A673 (cell line): ENCODE measurements around the gene LRRN2. TPM values are rescaled to one million over a fixed set of nuclear protein-coding genes. Genes with fewer than 3 reads are reported as not detected.

ENCODE experiments used
- BruUV-seq: library from RNA; stranded (reverse); fragments of 400-500 nt; replicated peaks from 2 replicates; lab custom pipeline; 2021; lab: Mats Ljungman, UMichigan
- CTCF ChIA-PET: fragments of 300-600 bp; sonication (Branson Sonifier 250); formaldehyde crosslinking; loops from one replicate; lab custom pipeline; 2022; ENCODE audit warnings: antibody characterized with exemption; lab: Charles Lee
- POLR2A ChIA-PET: fragments of 300-600 bp; sonication (Branson Sonifier 250); formaldehyde crosslinking; loops from one replicate; lab custom pipeline; 2022; ENCODE audit warnings: antibody characterized with exemption; ENCODE audit not compliant: low non-redundant PET; lab: Charles Lee
- DNase-seq: peaks from one replicate; pipeline ENCODE4 v3.0.0-alpha.2; 2015; ENCODE audit warnings: low spot score
- H3K27ac ChIP-seq: fragments of 200-600 bp; sonication (generic); 2 replicates; pipeline ENCODE4 v1.5.1; 2016; ENCODE audit warnings: mixed run types, low read depth, mild to moderate bottlenecking, mixed read lengths, antibody characterized with exemption, low read length; ENCODE audit not compliant: poor library complexity, severe bottlenecking
- H3K27me3 ChIP-seq: fragments of 200-600 bp; sonication (generic); replicated peaks from 2 replicates; pipeline ENCODE4 v1.6.1; 2017; ENCODE audit warnings: mixed run types, low read depth, mild to moderate bottlenecking, mixed read lengths, antibody characterized with exemption, low read length; ENCODE audit not compliant: insufficient read depth, poor library complexity
- H3K36me3 ChIP-seq: fragments of 200-600 bp; sonication (generic); 2 replicates; pipeline ENCODE4 v1.6.1; 2016; ENCODE audit warnings: mixed run types, mild to moderate bottlenecking, mixed read lengths, antibody characterized with exemption, low read length; ENCODE audit not compliant: insufficient read depth, poor library complexity, severe bottlenecking
- H3K4me1 ChIP-seq: fragments of 200-600 bp; sonication (generic); 2 replicates; pipeline ENCODE4 v1.6.1; 2017; ENCODE audit warnings: mixed run types, mild to moderate bottlenecking, mixed read lengths, antibody characterized with exemption, low read length; ENCODE audit not compliant: insufficient read depth, poor library complexity, severe bottlenecking
- H3K4me3 ChIP-seq: fragments of 200-600 bp; sonication (generic); 2 replicates; pipeline ENCODE4 v1.5.1; 2016; ENCODE audit warnings: low read depth, mixed run types, mild to moderate bottlenecking, mixed read lengths, low read length; ENCODE audit not compliant: poor library complexity, severe bottlenecking
- H3K9me3 ChIP-seq: fragments of 200-600 bp; sonication (generic); 2 replicates; pipeline ENCODE4 v1.6.1; 2016; ENCODE audit warnings: mixed run types, low read depth, mild to moderate bottlenecking, mixed read lengths, antibody characterized with exemption, low read length; ENCODE audit not compliant: poor library complexity, severe bottlenecking
- EZH2 ChIP-seq: fragments of 200-600 bp; sonication (generic); IDR thresholded peaks from 2 replicates; pipeline ENCODE4 v1.6.1; 2017; ENCODE audit warnings: borderline replicate concordance, low read depth, mild to moderate bottlenecking, mixed read lengths, antibody characterized with exemption, low read length; ENCODE audit not compliant: poor library complexity, severe bottlenecking
- intact Hi-C: fragments of 100-400 bp; cut with micrococcal nuclease; formaldehyde crosslinking; loops from one replicate; pipeline ENCODE4 v1.10.0; 2022; ENCODE audit not compliant: unreplicated experiment
- total RNA-seq: library from RNA; stranded (reverse); gene quantifications from 2 replicates; pipeline ENCODE4 v1.2.3, GENCODE V29; 2021
- TF ChIP-seq, protein P1 (sequence below): fragments of 300-800, 200-600 bp; sonication (generic); conservative IDR thresholded peaks from 2 replicates; pipeline ENCODE4 v1.5.1; 2017; ENCODE audit warnings: low read depth, mild to moderate bottlenecking, antibody characterized with exemption, low read length, moderate library complexity, mixed read lengths

Gene LRRN2
- total RNA-seq, 1 experiment from 2014 or later = not detected

DNA sequence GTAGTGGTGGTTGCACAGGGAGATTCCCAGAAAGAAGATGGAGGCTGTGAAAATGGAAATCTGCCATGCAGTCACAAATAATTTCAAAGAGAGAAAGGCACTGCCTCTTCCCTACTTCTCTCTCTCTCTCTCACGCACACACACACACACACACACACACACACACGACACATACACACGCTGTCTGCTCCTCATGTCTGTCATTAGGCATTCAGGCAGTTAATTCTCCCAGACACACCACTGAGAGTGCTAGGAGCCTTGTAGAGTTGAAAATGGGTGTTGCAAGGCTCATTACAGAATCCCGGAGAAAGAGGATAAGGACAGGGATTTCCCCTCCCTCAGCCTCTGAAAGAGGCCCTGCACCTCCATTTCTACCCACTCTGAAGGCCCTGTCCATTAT is 47.8 kb upstream of the LRRN2 start:
- ChIA-PET POLR2A (no interaction called here), CTCF (no interaction called here)
- Histone ChIP-seq H3K4me3 (no peak overlapping the region), H3K27ac (no peak overlapping the region), H3K36me3 (no peaks in the 10 kb centered on the region), H3K9me3 (peaks cover 4% of the 10 kb centered on the region), H3K27me3 (peaks cover 8% of the 10 kb centered on the region), H3K4me1 (no peaks in the 10 kb centered on the region)
- DNase-seq = no peak
- BruUV-seq = no TSS peak
- TF ChIP-seq, protein P1, sequence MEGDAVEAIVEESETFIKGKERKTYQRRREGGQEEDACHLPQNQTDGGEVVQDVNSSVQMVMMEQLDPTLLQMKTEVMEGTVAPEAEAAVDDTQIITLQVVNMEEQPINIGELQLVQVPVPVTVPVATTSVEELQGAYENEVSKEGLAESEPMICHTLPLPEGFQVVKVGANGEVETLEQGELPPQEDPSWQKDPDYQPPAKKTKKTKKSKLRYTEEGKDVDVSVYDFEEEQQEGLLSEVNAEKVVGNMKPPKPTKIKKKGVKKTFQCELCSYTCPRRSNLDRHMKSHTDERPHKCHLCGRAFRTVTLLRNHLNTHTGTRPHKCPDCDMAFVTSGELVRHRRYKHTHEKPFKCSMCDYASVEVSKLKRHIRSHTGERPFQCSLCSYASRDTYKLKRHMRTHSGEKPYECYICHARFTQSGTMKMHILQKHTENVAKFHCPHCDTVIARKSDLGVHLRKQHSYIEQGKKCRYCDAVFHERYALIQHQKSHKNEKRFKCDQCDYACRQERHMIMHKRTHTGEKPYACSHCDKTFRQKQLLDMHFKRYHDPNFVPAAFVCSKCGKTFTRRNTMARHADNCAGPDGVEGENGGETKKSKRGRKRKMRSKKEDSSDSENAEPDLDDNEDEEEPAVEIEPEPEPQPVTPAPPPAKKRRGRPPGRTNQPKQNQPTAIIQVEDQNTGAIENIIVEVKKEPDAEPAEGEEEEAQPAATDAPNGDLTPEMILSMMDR = no peak
- no peak for TF ChIP-seq EZH2
- intact Hi-C loops = no loop called here

DNA sequence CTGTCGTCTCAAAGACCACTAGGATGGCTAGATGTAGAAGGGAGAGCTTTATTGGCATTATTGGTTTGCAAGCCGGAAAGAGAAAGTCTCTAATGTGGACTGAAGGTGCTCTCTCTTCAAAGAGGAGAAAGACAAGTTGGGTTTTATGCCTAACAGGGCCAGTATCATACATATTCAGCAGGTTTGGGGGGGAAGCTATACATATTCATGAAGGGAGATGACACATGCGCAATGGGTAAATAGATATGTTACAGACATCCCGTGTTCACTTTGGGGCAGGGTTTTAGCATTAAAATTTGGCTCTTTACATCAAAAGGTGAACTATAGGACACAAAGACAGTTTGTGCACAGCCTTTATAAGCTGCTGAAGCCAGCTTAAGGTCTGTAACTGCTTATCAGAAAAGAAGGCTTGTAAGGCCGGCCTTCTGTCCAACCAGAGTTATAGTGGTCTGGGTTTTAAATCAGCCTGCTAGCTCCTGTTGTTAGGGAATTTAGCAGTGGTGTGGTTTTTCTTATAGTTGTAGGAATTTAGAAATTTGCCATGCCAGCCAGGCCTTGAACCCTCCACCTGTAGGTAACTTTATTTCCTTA is 46.5 kb upstream of the LRRN2 start:
- H3K27ac ChIP-seq = no peak overlapping the region
- H3K9me3 ChIP-seq = no peaks in the 10 kb centered on the region
- ChIA-PET POLR2A (no interaction called here), CTCF (no interaction called here)
- no peak for TF ChIP-seq EZH2
- TF ChIP-seq, protein P1 = no peak
- no peaks in the 10 kb centered on the region for H3K4me1 ChIP-seq
- no peaks in the 10 kb centered on the region for H3K27me3 ChIP-seq
- H3K36me3 ChIP-seq = no peaks in the 10 kb centered on the region
- intact Hi-C loops = no loop called here
- BruUV-seq = no TSS peak
- DNase-seq = no peak
- H3K4me3 ChIP-seq = no peak overlapping the region

DNA sequence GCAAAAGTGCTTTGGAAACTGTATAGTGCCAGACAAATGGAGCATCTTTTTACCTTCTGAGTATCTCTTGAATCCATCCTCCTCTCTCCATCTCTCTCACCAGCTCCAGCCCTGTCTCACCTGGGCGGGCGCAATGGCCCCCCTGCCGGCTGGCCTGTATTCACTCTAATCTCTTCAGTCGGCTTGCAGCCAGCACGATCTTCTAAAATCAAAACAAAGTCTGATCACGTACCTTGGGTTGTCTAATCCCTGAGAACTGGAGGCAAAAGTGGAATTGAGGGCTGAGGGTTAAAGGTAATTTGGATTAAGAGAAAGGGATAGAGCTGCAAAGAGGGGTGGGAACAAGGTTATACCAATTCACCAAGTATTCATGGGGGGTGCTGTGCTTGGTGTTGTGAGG is 46.0 kb upstream of the LRRN2 start:
- no peak for TF ChIP-seq EZH2
- TF ChIP-seq, protein P1 = no peak
- no TSS peak for BruUV-seq
- H3K9me3 ChIP-seq = no peaks in the 10 kb centered on the region
- H3K4me1 ChIP-seq = no peaks in the 10 kb centered on the region
- no peaks in the 10 kb centered on the region for H3K27me3 ChIP-seq
- DNase-seq = no peak
- ChIA-PET CTCF (no interaction called here), POLR2A (no interaction called here)
- no peaks in the 10 kb centered on the region for H3K36me3 ChIP-seq
- no peak overlapping the region for H3K27ac ChIP-seq
- intact Hi-C loops = no loop called here
- no peak overlapping the region for H3K4me3 ChIP-seq
